T-helper 1 cell treated with Interleukin-12 subunit alpha and Interleukin-12 subunit beta and Interleukin-4 antibody, amounts not matched to agents 30 μg/mL and 1 μg/mL, for 36 hours (primary cell): ENCODE results near the gene DES.

Experiments
- H3K27ac Mint-ChIP-seq: one replicate; pipeline ENCODE4 v1.8.0; 2021; ENCODE audit warnings: mild to moderate bottlenecking, mixed read lengths
- H3K27me3 Mint-ChIP-seq: one replicate; pipeline ENCODE4 v1.8.0; 2021; ENCODE audit warnings: low read depth, mixed read lengths
- H3K36me3 Mint-ChIP-seq: one replicate; pipeline ENCODE4 v1.8.0; 2021; ENCODE audit warnings: low read depth, mixed read lengths
- H3K4me1 Mint-ChIP-seq: one replicate; pipeline ENCODE4 v1.8.0; 2021; ENCODE audit warnings: low read depth, mixed read lengths
- H3K4me3 Mint-ChIP-seq: one replicate; pipeline ENCODE4 v1.8.0; 2021; ENCODE audit warnings: mild to moderate bottlenecking, moderate library complexity, mixed read lengths
- H3K9me3 Mint-ChIP-seq: one replicate; pipeline ENCODE4 v1.8.0; 2021; ENCODE audit warnings: mixed read lengths

DES gene

GRCh38 chr2:219460424-219460926 is 42.3 kb downstream of the DES start:
- Mint-ChIP-seq H3K27me3 (no peaks in the 10 kb centered on the region), H3K4me3 (no peak overlapping the region), H3K27ac (no peak overlapping the region), H3K9me3 (no peaks in the 10 kb centered on the region), H3K36me3 (no peaks in the 10 kb centered on the region), H3K4me1 (no peaks in the 10 kb centered on the region)

- H3K4me3 Mint-ChIP-seq: no peak overlapping the region
- no peaks in the 10 kb centered on the region for H3K36me3 Mint-ChIP-seq
- H3K27ac Mint-ChIP-seq: no peak overlapping the region
- H3K4me1 Mint-ChIP-seq: no peaks in the 10 kb centered on the region
- no peaks in the 10 kb centered on the region for H3K9me3 Mint-ChIP-seq
- H3K27me3 Mint-ChIP-seq: no peaks in the 10 kb centered on the region
Observed at GRCh38 chr2:219461047-219461514, 42.9 kb downstream of the DES start.

- Mint-ChIP-seq H3K36me3 (no peaks in the 10 kb centered on the region), H3K4me3 (no peak overlapping the region), H3K9me3 (no peaks in the 10 kb centered on the region), H3K4me1 (no peaks in the 10 kb centered on the region), H3K27me3 (no peaks in the 10 kb centered on the region), H3K27ac (no peak overlapping the region)
Observed at GRCh38 chr2:219461669-219462068, 43.5 kb downstream of the DES start.

GRCh38 chr2:219462349-219462748 is 44.2 kb downstream of the DES start:
- Mint-ChIP-seq H3K36me3 (no peaks in the 10 kb centered on the region), H3K4me3 (no peak overlapping the region), H3K4me1 (no peaks in the 10 kb centered on the region), H3K9me3 (no peaks in the 10 kb centered on the region), H3K27me3 (no peaks in the 10 kb centered on the region), H3K27ac (no peak overlapping the region)

GRCh38 chr2:219464286-219465032 is 46.3 kb downstream of the DES start:
- Mint-ChIP-seq H3K36me3 (no peaks in the 10 kb centered on the region), H3K4me3 (no peak overlapping the region), H3K27me3 (no peaks in the 10 kb centered on the region), H3K27ac (no peak overlapping the region), H3K4me1 (no peaks in the 10 kb centered on the region), H3K9me3 (no peaks in the 10 kb centered on the region)

- H3K4me1 Mint-ChIP-seq: no peaks in the 10 kb centered on the region
- no peaks in the 10 kb centered on the region for H3K36me3 Mint-ChIP-seq
- H3K27me3 Mint-ChIP-seq: no peaks in the 10 kb centered on the region
- no peak overlapping the region for H3K4me3 Mint-ChIP-seq
- H3K27ac Mint-ChIP-seq: no peak overlapping the region
- H3K9me3 Mint-ChIP-seq: no peaks in the 10 kb centered on the region
Observed at GRCh38 chr2:219465659-219466561, 47.7 kb downstream of the DES start.

GRCh38 chr2:219466816-219467735 is 48.9 kb downstream of the DES start:
- no peaks in the 10 kb centered on the region for H3K4me1 Mint-ChIP-seq
- no peaks in the 10 kb centered on the region for H3K9me3 Mint-ChIP-seq
- no peaks in the 10 kb centered on the region for H3K27me3 Mint-ChIP-seq
- no peaks in the 10 kb centered on the region for H3K36me3 Mint-ChIP-seq
- H3K27ac Mint-ChIP-seq: no peak overlapping the region
- no peak overlapping the region for H3K4me3 Mint-ChIP-seq

- no peaks in the 10 kb centered on the region for H3K9me3 Mint-ChIP-seq
- H3K4me3 Mint-ChIP-seq: no peak overlapping the region
- no peaks in the 10 kb centered on the region for H3K27me3 Mint-ChIP-seq
- no peak overlapping the region for H3K27ac Mint-ChIP-seq
- H3K4me1 Mint-ChIP-seq: no peaks in the 10 kb centered on the region
- H3K36me3 Mint-ChIP-seq: no peaks in the 10 kb centered on the region
Observed at GRCh38 chr2:219467736-219468075, 49.5 kb downstream of the DES start.

- Mint-ChIP-seq H3K4me1 (no peaks in the 10 kb centered on the region), H3K9me3 (no peaks in the 10 kb centered on the region), H3K4me3 (no peak overlapping the region), H3K27ac (no peak overlapping the region), H3K36me3 (no peaks in the 10 kb centered on the region), H3K27me3 (no peaks in the 10 kb centered on the region)
Observed at GRCh38 chr2:219468410-219469185, 50.4 kb downstream of the DES start.

- no peaks in the 10 kb centered on the region for H3K9me3 Mint-ChIP-seq
- no peak overlapping the region for H3K27ac Mint-ChIP-seq
- H3K27me3 Mint-ChIP-seq: no peaks in the 10 kb centered on the region
- no peaks in the 10 kb centered on the region for H3K4me1 Mint-ChIP-seq
- no peak overlapping the region for H3K4me3 Mint-ChIP-seq
- no peaks in the 10 kb centered on the region for H3K36me3 Mint-ChIP-seq
Observed at GRCh38 chr2:219469186-219469724, 51.1 kb downstream of the DES start.

- no peak overlapping the region for H3K27ac Mint-ChIP-seq
- H3K27me3 Mint-ChIP-seq: no peaks in the 10 kb centered on the region
- H3K36me3 Mint-ChIP-seq: no peaks in the 10 kb centered on the region
- H3K4me1 Mint-ChIP-seq: no peaks in the 10 kb centered on the region
- H3K4me3 Mint-ChIP-seq: no peak overlapping the region
- H3K9me3 Mint-ChIP-seq: no peaks in the 10 kb centered on the region
Observed at GRCh38 chr2:219470429-219470828, 52.3 kb downstream of the DES start.

- H3K27me3 Mint-ChIP-seq: peaks cover 3% of the 10 kb centered on the region
Observed at GRCh38 chr2:219471476-219472371, 53.5 kb downstream of the DES start.

More at GRCh38 chr2:219471476-219472371, 53.5 kb downstream of the DES start:
- Mint-ChIP-seq H3K36me3 (no peaks in the 10 kb centered on the region), H3K9me3 (no peaks in the 10 kb centered on the region), H3K4me1 (peaks cover 3% of the 10 kb centered on the region), H3K27ac (no peak overlapping the region), H3K4me3 (no peak overlapping the region)
